ENCODE measurements around the gene KANSL1. TPM values are rescaled to one million over a fixed set of nuclear protein-coding genes. Genes with fewer than 3 reads are reported as not detected.
A peak's percentile ranks its signal among the peaks of the same experiment; 100 is the strongest.

The KANSL1 gene
- total and polyA plus RNA-seq, 2 of the 4 experiments (the other 2 are of a cell fraction): 19.1 to 49.6 TPM

- no peak overlapping the region for H3K4me3 ChIP-seq (ENCODE audit: insufficient read depth, low read depth, low read length)
- POLR2A ChIA-PET (ENCODE audit: unreplicated experiment): no interaction called here
- in situ Hi-C loops (cut with MboI; ENCODE audit: low sequenced_read_pairs): no loop called here
Observed at GRCh38 chr17:46162866-46163265, 30.4 kb downstream of the KANSL1 start.

More at GRCh38 chr17:46162866-46163265, 30.4 kb downstream of the KANSL1 start:
- CTCF ChIA-PET: no interaction called here
- H3K18ac ChIP-seq (ENCODE audit: low read depth, low read length): no peak overlapping the region
- H4K8ac ChIP-seq (ENCODE audit: low read depth in 2 of 2, low read length in 2 of 2): no peak overlapping the region
- ATAC-seq (ENCODE audit: low read depth): no peak
- no peaks in the 10 kb centered on the region for H3K27me3 ChIP-seq (ENCODE audit: control insufficient read depth, insufficient read depth, low read length)
- H4K20me1 ChIP-seq (ENCODE audit: insufficient read depth, low read length): peaks cover 92% of the 10 kb centered on the region
- no TSS peak for BruUV-seq (replicated peaks)
- peaks cover 14% of the 10 kb centered on the region for H3K9me1 ChIP-seq (ENCODE audit: insufficient read depth, low read length)
- no peak overlapping the region; the same call in 1 of the 2 replicates for H3K23ac ChIP-seq (ENCODE audit: low read depth, low read length)
- TF ChIP-seq SMC3 (IDR thresholded peaks at IDR 0.05; ENCODE audit: low read depth, low read length) (no peak), MXI1 (IDR thresholded peaks at IDR 0.05; ENCODE audit: borderline replicate concordance, low read depth, low read length) (no peak), CEBPB (IDR thresholded peaks at IDR 0.05; ENCODE audit: low read depth, low read length) (no peak), BHLHE40 (IDR thresholded peaks at IDR 0.05; ENCODE audit: low read depth, low read length) (no peak), MAFK (IDR thresholded peaks at IDR 0.05; ENCODE audit: low read depth, low read length) (no peak), RFX5 (IDR thresholded peaks at IDR 0.05; ENCODE audit: low read depth, low read length) (no peak), CTCF (conservative IDR thresholded peaks at IDR 0.05; ENCODE audit: low read depth, low read length) (no peak), RCOR1 (IDR thresholded peaks at IDR 0.05; ENCODE audit: insufficient replicate concordance, low read length) (no peak), USF2 (IDR thresholded peaks at IDR 0.05; ENCODE audit: low read depth, low read length) (no peak), POLR2A (IDR thresholded peaks at IDR 0.05; ENCODE audit: low read depth, low read length) (no peak)
- TF ChIP-seq, protein P1, sequence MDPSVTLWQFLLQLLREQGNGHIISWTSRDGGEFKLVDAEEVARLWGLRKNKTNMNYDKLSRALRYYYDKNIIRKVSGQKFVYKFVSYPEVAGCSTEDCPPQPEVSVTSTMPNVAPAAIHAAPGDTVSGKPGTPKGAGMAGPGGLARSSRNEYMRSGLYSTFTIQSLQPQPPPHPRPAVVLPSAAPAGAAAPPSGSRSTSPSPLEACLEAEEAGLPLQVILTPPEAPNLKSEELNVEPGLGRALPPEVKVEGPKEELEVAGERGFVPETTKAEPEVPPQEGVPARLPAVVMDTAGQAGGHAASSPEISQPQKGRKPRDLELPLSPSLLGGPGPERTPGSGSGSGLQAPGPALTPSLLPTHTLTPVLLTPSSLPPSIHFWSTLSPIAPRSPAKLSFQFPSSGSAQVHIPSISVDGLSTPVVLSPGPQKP (IDR thresholded peaks at IDR 0.05; ENCODE audit: borderline replicate concordance, low read depth, low read length): no peak
- H2BK20ac ChIP-seq (ENCODE audit: low read depth, low read length): no peak overlapping the region
- H3K4me2 ChIP-seq (ENCODE audit: low read depth, low read length): no peak overlapping the region
- no peak for DNase-seq
- no peak overlapping the region for H4K91ac ChIP-seq (ENCODE audit: insufficient read depth, low read depth, low read length)
- no peak overlapping the region for H4K5ac ChIP-seq (ENCODE audit: low read depth, low read length)
- H3K4me1 ChIP-seq (ENCODE audit: control insufficient read depth, insufficient read depth, low read length): peaks cover 24% of the 10 kb centered on the region
- 0 out of 2 replicates have a peak overlapping the region, but pooled peaks have one; percentile 5 for H3K14ac ChIP-seq (replicated peaks; ENCODE audit: low read depth, low read length)
- H3K56ac ChIP-seq (ENCODE audit: extremely low read depth, insufficient read depth, low read length): no peak overlapping the region
- H2BK15ac ChIP-seq (ENCODE audit: low read depth, low read length): no peak overlapping the region
- dilution Hi-C loops (cut with HindIII; ENCODE audit: low sequenced_read_pairs, unreplicated experiment) (no loop called here), intact Hi-C loops (cut with micrococcal nuclease) (no loop called here)
- no peak overlapping the region for H2BK120ac ChIP-seq (ENCODE audit: low read depth, low read length)
- no peaks in the 10 kb centered on the region for H3K9me3 ChIP-seq (ENCODE audit: control insufficient read depth, insufficient read depth, low read length)
- H3K27ac ChIP-seq (ENCODE audit: insufficient read depth, low read length): no peak overlapping the region
- H3K79me1 ChIP-seq (ENCODE audit: low read depth in 1 of 2, low read length in 2 of 2): peaks cover 7 to 76% of the 10 kb centered on the region in 2 experiments; a peak in 3 of 4 replicates
- H3K9ac ChIP-seq (ENCODE audit: low read depth, low read length): no peak overlapping the region
- no peak overlapping the region for H2AK9ac ChIP-seq (replicated peaks; ENCODE audit: low read depth, low read length, poor library complexity)
- H2BK5ac ChIP-seq (ENCODE audit: low read depth, low read length, poor library complexity, severe bottlenecking): peak overlapping the region; percentile 31
- H2AK5ac ChIP-seq (ENCODE audit: low read depth, low read length): no peak overlapping the region
- no peaks in the 10 kb centered on the region for H3K36me3 ChIP-seq (ENCODE audit: control insufficient read depth, insufficient read depth, low read length)
- H3K4ac ChIP-seq (ENCODE audit: low read depth, low read length): no peak overlapping the region
- no peak overlapping the region for H2AFZ ChIP-seq (replicated peaks; ENCODE audit: low read length, poor library complexity)
- no CpG with 5 or more reads among the region's 1 CpG for WGBS, 2 experiments (ENCODE audit: extremely low coverage in 2 of 2, insufficient read length in 1 of 2)

Data from IMR-90 (cell line).